Activated CD8-positive, alpha-beta memory T cell treated with anti-CD3 and anti-CD28 coated beads for 48 hours (primary cell): ENCODE measurements around the gene PCMTD2.
"Not testable (repeated sequence)": the region's sequence is repeated elsewhere in the genome, so short reads cannot be mapped to it uniquely, and the experiment has no call there.

Experiments
- DNase-seq, 3 experiments: peaks; one replicate each; pipeline ENCODE4 v3.0.0-alpha.2; 2020; ENCODE audit warnings: low read depth in 2 of 3, low spot score in 2 of 3

Gene PCMTD2

DNA sequence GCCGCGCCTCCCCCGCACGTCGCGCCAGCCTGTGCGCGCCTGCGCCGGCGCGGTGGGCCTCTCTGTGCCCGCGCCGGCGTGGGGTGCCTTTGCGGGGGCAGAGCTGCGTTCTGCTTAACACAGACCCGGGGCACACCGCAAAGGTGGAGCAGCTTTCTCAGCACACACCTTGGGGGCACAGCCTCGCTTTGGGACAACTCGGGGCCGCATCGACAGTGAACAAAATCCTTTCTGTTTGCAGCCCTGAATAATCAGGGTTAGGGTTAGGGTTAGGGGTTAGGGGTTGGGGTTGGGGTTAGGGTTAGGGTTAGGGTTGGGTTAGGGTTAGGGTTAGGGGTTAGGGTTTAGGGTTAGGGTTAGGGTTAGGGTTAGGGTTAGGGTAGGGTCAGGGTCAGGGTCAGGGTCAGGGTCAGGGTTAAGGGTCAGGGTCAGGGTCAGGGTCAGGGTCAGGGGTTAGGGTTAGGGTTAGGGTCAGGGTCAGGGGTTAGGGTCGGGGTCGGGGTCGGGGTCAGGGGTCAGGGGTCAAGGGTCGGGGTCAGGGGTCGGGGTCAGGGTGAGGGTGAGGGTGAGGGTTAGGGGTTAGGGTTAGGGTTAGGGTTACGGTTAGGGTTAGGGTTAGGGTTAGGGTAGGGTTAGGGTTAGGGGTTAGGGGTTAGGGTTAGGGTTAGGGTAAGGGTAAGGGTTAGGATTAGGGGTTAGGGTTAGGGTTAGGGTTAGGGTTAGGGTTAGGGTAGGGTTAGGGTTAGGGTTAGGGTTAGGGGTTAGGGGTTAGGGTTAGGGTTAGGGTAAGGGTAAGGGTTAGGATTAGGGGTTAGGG, 31.1 kb downstream of the PCMTD2 start:
- DNase-seq = not testable (repeated sequence)

DNA sequence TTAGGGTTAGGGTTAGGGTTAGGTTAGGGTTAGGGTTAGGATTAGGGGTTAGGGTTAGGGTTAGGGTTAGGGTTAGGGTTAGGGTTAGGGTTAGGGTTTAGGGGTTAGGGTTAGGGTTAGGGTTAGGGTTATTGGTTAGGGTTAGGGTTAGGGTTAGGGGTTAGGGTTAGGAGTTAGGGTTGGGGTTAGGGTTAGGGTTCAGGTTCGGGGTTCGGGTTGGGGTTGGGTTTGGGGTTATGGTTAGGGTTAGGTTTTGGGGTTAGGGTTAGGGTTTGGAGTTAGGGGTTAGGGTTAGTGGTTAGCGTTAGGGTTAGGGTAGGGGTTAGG, 31.7 kb downstream of the PCMTD2 start:
- not testable (repeated sequence) for DNase-seq

DNA sequence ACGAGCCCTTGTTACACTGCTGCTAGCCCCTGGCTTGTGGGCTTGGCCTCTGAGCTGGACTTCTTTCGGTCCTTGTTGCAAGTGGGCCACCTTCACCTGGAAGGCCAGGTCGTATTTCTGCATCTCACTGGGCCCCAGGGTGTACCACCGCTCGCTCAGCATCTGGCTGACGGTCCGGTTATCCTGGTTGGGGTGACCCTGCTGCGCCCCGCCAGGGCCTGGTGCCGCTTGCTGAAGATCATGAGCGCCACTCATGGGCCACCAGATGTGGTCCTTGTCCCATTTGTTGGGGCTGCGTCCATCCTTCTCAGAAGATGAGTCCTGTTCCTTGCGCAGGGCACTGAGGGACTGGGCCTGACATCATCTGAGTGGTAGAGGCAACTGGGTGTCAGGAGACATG, 36.6 kb downstream of the PCMTD2 start:
- not testable (repeated sequence) for DNase-seq

DNA sequence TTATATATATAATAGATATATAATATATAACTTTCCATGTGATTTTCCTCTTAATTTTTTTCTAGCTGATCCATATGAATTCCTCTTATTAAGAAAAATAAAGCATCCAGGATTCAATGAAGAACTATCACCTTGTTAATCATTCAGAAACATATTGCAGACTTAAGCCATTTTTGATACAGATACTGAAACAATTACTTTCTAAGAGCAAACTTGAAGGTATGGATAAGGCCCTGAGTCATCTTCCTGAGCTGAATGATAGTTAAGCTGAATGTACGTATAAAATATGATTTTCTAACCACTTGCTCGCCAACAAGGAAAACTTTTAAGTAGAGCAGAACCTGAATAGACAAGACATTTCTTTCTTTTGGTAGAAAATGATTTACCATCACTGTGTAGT, 47.5 kb downstream of the PCMTD2 start:
- not testable (repeated sequence) for DNase-seq

DNA sequence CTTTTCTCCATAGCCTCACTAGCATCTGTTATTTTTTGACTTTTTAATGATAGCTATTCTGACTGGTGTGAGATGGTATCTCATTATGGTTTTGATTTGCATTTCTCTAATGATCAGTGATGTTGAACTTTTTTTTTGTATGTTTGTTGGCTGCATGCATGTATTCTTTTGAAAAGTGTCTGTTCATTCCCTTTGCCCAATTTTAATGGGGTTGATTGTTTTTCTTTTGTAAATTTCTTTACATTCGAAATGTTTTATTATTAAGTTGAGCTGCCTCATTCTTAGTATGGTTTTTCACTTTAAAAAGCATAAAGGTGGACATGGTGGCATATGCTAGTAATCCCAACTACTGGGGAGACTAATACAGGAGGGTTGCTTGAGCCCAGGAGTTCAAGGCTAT, 58.2 kb downstream of the PCMTD2 start:
- DNase-seq = not testable (repeated sequence)

DNA sequence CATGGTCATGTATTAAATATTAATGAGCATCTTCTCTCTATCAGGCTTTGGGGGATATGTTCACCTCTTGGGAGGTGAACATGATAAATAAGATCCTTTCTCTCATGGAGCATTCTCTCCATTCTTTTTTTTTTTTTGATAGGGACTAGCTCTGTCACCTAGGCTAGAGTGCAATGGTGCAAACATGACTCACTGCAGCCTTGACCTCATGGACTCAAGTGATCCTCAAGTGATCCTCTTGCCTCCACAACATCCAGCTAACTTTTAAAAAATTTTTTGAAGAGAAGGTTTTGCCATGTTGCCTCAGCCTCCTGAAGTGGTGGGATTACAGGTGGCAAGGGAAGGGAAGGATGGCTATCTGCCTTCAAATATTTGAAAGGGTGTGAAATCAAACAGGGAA, 59.8 kb downstream of the PCMTD2 start:
- not testable (repeated sequence) for DNase-seq

DNA sequence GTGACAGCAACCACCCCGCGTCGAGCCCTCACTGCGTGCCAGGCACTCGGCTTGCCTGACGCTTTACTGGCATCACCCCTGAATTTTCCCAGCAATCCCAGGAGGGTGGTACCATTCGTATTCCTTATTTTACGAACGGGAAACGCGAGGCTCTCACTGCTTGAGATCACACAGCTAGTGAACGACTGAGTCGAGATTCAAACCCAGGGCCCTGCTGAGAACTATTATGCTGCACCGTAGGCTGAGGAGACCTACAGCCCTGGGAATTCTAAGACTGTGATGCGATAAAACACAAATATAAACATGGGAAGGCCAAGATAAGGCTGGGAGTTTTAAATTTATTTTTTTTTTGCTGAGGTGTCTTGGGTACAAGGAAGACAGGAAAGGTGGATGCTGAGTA, 60.3 kb downstream of the PCMTD2 start:
- DNase-seq = not testable (repeated sequence)

DNA sequence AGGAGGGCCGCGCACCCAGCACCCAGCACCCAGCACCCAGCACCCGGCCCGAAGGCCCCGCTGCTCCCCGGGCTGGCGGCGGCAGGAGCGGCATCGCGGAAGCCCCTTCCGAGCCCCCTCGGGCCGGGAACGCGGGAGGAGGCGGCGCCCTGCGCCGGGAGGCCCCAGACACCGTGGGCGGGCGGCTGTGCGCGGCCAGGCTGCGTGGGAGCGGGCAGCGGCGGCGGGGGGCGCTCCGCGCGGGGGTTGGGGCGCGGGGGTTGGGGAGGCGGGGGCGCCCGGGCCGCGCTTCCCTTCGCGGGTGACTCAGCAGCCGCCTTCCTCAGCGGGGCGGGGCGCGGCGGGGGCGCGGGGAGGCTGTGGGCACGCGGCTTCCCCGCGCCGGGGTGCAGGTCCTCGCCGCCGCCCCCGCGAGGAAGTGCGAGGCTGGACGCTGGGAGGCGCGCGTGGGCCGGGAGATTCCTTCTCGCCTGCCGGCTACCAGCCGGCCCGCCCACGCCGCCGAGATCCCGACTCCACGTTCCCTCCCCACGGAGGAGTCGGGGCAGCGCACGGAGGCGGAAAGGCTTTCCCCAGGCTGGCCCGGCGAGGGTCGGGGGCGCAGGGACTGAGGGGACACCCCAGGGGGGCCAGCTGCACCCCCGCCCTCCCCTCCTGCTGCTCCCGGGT, 61.0 kb downstream of the PCMTD2 start:
- not testable (repeated sequence) for DNase-seq

DNA sequence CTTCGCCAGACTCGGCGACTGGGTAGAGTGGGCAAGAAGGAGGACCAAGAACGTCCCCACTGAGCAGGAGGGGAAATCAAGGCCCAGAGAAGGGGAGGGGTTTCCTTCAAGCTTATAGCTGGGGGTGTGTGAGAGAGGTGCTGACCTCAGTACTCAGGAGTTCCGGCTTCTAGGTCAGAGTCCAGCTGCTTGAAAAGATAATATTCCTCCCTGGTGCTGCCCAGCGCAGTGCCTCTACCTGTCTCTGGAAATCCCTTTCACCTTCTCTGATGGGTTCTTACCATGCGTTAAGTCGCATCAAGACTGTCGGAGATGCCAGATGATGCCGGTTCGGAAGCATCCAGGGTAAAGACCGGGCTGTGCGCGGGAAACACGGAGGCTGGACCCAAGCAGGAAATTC, 61.8 kb downstream of the PCMTD2 start:
- DNase-seq = not testable (repeated sequence)

DNA sequence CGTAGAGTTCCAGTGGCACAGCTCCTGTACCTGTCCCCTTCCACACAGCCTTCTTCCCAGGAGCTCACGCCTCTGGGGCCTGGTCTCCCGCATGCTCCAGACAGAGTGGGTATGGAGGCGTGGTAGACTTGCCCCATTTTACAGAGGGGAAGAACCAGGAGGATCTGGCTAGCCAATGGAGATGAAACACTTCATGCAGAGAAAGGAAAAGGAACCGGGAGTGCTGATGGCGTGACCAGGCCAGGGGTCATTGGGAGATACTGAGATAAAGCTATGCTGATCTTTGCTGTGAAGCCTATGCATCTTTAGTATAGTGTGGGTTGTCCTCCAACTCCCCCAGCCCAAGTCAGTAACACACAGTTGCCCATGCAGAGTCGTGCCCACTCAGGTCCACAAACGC, 62.5 kb downstream of the PCMTD2 start:
- not testable (repeated sequence) for DNase-seq

DNA sequence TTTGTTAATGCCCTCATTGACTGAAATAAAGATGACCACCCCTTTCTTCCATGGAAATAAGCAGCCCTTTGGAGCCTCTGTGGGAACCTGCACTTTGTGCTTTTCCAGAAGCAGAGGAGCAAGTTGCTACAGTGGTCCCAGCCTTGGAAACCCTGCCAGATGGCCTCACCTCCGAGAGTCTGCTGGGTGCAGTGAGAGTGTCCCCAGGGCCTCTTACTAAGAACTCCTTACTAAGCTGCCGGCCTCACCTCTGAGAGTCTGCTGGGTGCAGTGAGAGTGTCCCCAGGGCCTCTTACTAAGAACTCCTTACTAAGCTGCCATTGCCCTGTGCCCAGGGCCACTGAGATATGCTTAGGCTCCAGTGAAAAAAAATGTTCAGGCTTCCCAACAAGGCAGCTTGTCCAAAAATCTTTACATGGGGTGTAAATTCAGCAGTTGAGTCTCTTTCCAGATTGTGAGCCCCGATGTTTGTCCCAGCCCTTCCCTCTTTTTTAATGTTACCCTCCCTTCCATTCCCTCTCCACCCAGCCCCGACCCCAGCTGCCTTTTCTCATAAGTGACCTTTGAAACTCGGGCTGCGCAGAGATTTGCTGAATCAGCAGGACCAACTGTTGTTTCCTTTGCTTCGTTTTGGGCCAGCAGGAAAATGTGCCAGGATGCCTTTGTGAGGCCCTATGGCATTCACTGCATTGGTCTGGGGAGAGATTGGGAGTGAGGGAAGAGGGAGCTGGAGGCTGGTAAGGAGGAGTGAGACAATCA, 66.7 kb downstream of the PCMTD2 start:
- DNase-seq = not testable (repeated sequence)
